Stimulated activated CD4-positive, alpha-beta T cell treated with anti-CD3 and anti-CD28 coated beads, Interleukin-2, amount 100 ng/mL, for 24 hours (primary cell): ENCODE measurements around the gene CDCP1.

ENCODE experiments used
- DNase-seq, 2 donors: peaks; one replicate each; pipeline ENCODE4 v3.0.0-alpha.2; 2020

CDCP1 gene

GRCh38 chr3:45105855-45106671 is 40.1 kb downstream of the CDCP1 start:
- DNase-seq, result peak; percentile 68 to 79

GRCh38 chr3:45104715-45105711 is 41.2 kb downstream of the CDCP1 start:
- no peak for DNase-seq

GRCh38 chr3:45103753-45104714 is 42.1 kb downstream of the CDCP1 start:
- no peak for DNase-seq

- DNase-seq, result no peak
Measured at GRCh38 chr3:45103334-45103733, 42.8 kb downstream of the CDCP1 start.

DNA sequence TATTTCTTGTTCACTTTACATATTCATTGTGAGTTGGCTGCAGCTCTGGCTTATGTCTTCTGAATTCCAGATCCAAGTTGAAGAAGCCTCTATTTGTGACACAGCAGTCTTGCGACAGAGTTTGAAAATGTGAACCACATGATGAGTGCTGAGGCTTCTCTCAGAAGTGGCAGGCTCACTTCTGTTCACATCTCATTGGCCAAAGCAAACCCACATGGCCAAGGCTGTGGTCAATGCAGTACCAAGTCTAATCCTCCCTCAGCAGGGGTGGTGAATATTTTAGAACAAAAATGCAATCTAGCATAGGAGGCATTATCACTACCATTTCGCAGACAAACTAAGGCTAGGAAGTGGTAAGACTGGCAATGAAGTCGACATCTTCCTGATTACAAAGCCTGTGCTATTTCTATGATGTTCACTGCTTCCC is 45.2 kb downstream of the CDCP1 start:
- no peak for DNase-seq

DNA sequence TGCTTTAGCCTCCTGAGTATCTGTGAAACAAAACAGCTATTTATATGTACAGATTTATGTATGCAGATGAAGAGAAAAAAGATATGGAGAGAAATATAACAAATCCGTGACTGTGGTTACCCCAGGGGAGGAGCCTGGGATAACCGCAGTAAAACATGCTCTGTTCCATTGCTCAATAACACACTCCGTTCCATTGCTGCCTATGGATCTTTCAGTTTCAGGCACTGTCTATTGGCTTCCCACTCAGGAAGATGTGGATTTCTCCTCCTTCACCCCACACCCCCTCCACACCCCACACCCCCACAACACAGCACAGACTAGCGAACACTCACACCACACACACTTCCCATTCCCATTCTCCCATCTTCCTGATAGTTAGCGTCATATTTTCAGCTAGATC is 47.9 kb downstream of the CDCP1 start:
- no peak for DNase-seq

DNA sequence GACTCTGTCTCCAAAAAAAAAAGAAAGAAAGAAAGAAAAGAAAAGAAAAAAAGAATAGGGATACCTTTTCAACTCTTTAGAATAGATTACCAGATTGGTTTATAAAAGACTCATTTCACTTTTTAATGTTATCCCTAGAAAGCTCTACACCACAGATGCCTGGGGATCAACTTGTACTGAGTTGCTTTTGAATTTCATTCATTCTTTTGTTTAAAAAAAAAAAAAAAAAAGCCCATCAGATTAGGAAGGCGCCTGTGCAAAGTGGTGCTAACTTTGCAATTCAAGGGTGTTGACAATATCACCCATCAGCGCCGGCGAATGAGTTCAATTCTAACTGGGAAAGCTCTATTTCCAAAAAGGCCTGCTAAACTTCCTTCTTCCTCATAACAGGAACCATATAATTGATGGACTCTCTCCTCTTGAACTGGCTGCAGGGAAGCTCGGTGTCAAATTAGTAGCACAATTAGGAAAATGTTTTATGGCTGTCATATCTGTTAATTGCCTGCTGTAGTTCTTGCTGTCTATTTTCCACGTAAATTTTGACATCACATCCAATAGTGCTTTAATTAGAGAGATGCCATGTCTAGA is 48.8 kb downstream of the CDCP1 start:
- DNase-seq, result no peak

DNA sequence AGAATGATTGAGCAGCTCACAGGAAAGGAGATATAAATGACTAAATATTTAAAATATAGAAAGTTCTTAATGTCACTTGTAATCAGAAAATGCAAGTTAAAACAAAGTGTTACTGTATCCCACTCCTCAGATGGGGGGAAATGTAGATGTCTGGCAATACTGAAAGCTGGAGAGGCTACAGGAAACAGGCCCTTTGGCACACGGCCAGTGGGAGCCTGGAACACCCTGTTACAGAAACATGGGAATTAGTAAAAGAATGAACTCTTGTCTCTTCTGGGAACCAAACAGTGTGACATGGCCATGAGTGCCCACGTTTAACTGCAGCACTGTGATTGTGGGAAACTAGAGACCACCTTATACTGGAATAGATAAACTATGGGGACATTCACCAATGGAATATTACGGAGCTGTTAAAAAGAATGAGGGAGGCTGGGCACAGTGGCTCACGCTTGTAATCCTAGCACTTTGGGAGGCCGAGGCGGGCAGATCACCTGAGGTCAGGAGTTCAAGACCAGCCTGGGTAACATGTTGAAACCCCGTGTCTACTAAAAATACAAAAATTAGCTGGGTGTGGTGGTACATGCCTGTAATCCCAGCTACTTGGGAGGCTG is 50.2 kb downstream of the CDCP1 start:
- DNase-seq, result no peak

DNA sequence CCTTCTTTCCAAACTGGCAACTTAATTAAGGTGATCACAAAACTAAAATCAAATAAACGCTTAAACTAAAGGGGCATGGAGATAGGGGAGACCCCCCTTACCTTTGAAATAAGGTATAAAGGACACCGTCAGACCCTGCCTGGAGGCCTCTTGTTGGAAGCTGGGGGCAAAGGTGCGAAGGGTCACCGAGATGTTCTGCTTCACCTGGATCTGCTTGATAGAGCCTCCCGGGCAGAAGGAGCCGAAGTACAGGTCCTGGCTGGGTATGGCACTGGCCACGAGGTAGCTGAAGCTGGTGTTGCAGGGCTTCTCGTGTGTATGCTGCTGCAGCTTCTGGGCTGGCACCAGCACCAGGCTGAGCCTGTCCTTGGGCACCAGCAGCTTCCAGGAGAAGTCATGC is 53.0 kb downstream of the CDCP1 start:
- no peak for DNase-seq

DNA sequence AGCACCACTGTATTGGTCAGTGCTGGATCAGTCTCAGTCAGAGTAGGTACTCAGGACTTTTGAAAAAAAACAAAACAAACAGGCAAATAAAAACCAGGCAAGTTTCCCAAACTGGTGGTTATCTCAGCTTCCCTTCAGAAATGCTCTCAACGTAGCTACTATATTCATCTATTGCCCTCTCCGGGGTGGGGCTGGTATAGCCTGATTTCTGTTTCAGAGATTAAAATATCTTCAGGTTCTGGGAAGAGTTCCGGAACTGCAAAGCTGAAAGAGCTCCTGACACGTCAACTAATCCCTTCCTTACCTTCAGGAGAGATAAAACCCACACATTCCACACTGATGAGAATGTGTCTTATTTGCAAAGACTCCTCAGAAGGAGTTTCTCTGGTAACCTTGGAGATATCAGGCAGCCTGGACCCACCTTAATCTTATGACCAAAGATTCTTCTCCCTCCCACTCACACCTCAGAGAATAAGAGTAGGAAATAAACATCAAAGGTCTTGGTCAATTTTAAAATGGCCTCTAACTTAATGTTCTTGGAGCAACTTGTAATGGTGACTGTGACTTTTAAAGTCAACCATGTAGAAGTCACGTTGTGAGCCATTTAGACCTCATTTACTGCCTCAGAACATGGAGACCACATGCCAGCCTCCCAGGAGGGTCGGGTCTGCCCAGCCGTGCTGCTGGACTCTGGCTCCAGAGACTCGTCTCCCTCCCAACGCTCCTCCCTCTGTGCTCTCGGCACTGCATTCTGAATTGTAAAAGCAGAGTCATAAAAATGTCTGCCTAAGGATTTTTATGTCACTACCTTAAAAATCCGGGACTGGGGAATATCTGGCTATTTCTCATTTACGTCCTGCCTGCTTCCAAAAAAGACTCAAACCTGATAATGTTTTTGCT is 53.8 kb downstream of the CDCP1 start:
- no peak for DNase-seq

GRCh38 chr3:45090855-45091254 is 55.3 kb downstream of the CDCP1 start:
- no peak for DNase-seq

GRCh38 chr3:45088543-45089358 is 57.4 kb downstream of the CDCP1 start:
- DNase-seq, result no peak

GRCh38 chr3:45087155-45087554 is 59.0 kb downstream of the CDCP1 start:
- no peak for DNase-seq

- no peak for DNase-seq
Measured at GRCh38 chr3:45084820-45085816, 61.1 kb downstream of the CDCP1 start.

DNA sequence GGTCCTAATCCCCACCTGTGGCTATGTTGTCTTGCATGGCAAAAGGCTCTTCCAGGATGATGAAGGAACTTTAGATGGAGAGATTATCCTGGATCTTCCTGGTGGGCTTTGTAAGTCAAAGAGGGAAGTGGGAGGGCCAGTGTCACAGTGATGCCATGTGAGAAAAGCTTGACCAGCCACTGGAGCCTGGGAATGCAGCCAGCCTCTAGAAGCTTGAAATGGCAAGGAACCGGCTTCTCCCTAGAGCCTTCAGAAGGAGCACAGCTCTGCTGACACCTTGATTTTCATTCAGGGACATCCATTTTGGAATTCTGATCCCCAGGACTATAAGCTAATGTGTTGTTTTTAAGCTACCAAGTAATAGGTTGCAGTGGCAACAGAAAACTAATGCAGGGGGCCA is 61.8 kb downstream of the CDCP1 start:
- DNase-seq, result no peak

- DNase-seq, result no peak
Measured at GRCh38 chr3:45083023-45083422, 63.2 kb downstream of the CDCP1 start.

DNA sequence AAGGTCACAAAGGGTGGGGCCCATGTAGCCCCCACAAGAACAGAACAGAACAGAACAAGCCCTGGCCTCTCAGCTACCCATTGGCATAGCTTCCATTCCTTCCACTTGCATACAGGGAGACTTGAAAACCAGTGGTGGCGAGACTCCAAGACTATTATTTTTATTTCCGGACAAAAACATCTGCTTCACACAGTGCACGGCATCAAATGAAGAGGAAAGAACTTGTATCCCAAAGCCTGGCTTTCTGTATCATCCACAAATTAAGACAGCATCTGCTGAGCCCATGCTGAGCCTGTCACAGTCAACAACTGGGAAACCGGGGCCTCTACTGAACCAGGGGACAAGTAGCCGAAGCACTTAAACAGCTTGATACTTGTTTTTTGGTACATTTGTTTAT is 64.0 kb downstream of the CDCP1 start:
- no peak for DNase-seq

DNA sequence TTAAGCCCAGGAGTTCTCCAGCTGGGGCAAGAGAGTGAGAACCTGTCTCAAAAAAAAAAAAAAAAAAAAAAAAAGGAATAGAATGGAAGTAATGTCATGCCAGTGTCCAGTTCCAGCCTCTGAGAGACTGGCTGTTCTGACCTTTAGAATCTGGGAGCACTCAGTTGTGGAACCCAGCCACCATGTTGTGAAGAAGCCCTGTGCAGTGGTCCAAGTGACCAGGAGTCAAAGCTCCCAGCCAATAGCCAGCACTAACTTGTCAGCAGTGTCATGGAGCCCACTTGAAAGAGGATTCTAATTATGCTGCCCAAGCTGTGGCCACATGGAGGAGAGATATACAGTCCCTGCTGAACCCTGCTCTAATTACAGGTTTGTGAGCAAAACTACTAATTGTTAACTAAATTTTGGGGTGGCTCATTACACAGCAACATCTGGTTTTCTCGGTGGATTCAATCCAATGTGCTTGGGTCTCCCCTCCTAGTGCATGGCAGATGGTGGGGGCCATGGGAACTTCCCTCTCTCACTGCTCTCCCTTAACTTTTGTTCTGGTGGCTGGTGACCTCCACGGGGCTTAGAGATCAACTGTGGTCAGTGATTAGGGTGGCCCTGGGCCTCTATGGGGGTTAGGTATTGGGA is 64.6 kb downstream of the CDCP1 start:
- no peak for DNase-seq
